Osteoblast (primary cell): Measurements from ENCODE around the gene CLEC1B. TPM values are rescaled to one million over a fixed set of nuclear protein-coding genes. Genes with fewer than 3 reads are reported as not detected.

Experiments
- DNase-seq: peaks from one replicate; pipeline ENCODE4 v3.0.0; 2011; ENCODE audit warnings: low spot score, mixed read lengths; ENCODE audit not compliant: insufficient read length; ENCODE audit errors: missing footprints
- H2AFZ ChIP-seq: 2 replicates; pipeline ENCODE4 v1.6.0; 2011; ENCODE audit warnings: mild to moderate bottlenecking, low read length
- H3K27ac ChIP-seq: 2 replicates; pipeline ENCODE4 v1.5.1; 2011; ENCODE audit warnings: mild to moderate bottlenecking, low read depth, low read length, moderate library complexity
- H3K27me3 ChIP-seq: 2 replicates; pipeline ENCODE4 v1.6.0; 2012; ENCODE audit warnings: mild to moderate bottlenecking, control low read depth, inconsistent platforms, low read length, moderate library complexity; ENCODE audit not compliant: insufficient read depth
- H3K36me3 ChIP-seq: 2 replicates; pipeline ENCODE4 v1.5.1; 2011; ENCODE audit warnings: mild to moderate bottlenecking, low read length, control low read depth, moderate library complexity; ENCODE audit not compliant: insufficient read depth
- H3K4me1 ChIP-seq: 2 replicates; pipeline ENCODE4 v1.5.1; 2011; ENCODE audit warnings: mild to moderate bottlenecking, low read length, control low read depth, moderate library complexity; ENCODE audit not compliant: insufficient read depth
- H3K4me2 ChIP-seq: 2 replicates; pipeline ENCODE4 v1.6.0; 2011; ENCODE audit warnings: mild to moderate bottlenecking, low read length; ENCODE audit not compliant: insufficient read depth
- H3K4me3 ChIP-seq: fragments of 200-600 bp; sonication (generic); 3 replicates; pipeline ENCODE4 v1.5.1; 2012; ENCODE audit warnings: mild to moderate bottlenecking, low read length, inconsistent platforms; ENCODE audit not compliant: insufficient read depth
- H3K79me2 ChIP-seq: 2 replicates; pipeline ENCODE4 v1.6.0; 2012; ENCODE audit warnings: mild to moderate bottlenecking, low read length, control low read depth, inconsistent platforms; ENCODE audit not compliant: insufficient read depth
- H3K9me3 ChIP-seq: 2 replicates; pipeline ENCODE4 v1.5.1; 2011; ENCODE audit warnings: low read depth, low read length, control low read depth
- H4K20me1 ChIP-seq: 2 replicates; pipeline ENCODE4 v1.6.0; 2012; ENCODE audit warnings: mild to moderate bottlenecking, low read length, control low read depth; ENCODE audit not compliant: insufficient read depth
- total RNA-seq: library from RNA; depleted of rRNA; stranded (reverse); fragments of >200 nt; gene quantifications from 2 replicates; pipeline ENCODE4 v1.2.3, GENCODE V29; 2012
- TF ChIP-seq, protein P1 (sequence below): IDR thresholded peaks from 2 replicates; pipeline ENCODE4 v1.5.1; 2011; ENCODE audit warnings: mild to moderate bottlenecking, low read depth, low read length, moderate library complexity; ENCODE audit errors: extremely low read depth

The CLEC1B gene
- total RNA-seq, 1 donor = not detected

DNA sequence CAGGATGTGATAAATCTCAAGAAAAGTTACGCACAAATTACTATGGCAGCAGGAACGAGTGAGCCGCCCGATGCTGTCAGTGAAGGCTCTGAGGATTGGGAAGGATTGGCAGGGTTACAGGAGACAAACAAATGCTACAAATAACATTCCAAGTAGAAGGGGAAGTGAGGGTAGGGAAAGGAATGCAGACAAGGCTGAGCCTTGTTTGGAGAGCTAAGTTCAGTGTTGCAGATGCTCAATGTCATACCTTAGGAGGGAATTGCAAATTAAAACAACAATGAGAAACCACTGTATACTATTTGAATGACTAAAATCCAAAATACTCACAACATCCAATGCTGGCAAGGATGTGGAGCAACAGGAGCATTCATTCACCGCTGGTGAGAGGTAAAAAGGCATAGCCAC, 32.9 kb upstream of the CLEC1B start:
- Histone ChIP-seq H3K27ac (peak overlapping the region; percentile 73), H2AFZ (no peak overlapping the region)

GRCh38 chr12:10031321-10031720, 32.4 kb upstream of the CLEC1B start:
- H4K20me1 ChIP-seq = no peaks in the 10 kb centered on the region
- DNase-seq = no peak
- no peaks in the 10 kb centered on the region for H3K79me2 ChIP-seq
- H3K4me3 ChIP-seq = no peak overlapping the region
- H3K4me1 ChIP-seq = peaks cover 12% of the 10 kb centered on the region
- TF ChIP-seq, protein P1, sequence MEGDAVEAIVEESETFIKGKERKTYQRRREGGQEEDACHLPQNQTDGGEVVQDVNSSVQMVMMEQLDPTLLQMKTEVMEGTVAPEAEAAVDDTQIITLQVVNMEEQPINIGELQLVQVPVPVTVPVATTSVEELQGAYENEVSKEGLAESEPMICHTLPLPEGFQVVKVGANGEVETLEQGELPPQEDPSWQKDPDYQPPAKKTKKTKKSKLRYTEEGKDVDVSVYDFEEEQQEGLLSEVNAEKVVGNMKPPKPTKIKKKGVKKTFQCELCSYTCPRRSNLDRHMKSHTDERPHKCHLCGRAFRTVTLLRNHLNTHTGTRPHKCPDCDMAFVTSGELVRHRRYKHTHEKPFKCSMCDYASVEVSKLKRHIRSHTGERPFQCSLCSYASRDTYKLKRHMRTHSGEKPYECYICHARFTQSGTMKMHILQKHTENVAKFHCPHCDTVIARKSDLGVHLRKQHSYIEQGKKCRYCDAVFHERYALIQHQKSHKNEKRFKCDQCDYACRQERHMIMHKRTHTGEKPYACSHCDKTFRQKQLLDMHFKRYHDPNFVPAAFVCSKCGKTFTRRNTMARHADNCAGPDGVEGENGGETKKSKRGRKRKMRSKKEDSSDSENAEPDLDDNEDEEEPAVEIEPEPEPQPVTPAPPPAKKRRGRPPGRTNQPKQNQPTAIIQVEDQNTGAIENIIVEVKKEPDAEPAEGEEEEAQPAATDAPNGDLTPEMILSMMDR = no peak
- H2AFZ ChIP-seq = peak overlapping the region; percentile 11
- H3K4me2 ChIP-seq = peak overlapping the region; percentile 7
- peak overlapping the region; percentile 73 for H3K27ac ChIP-seq
- no peaks in the 10 kb centered on the region for H3K27me3 ChIP-seq
- no peaks in the 10 kb centered on the region for H3K9me3 ChIP-seq
- H3K36me3 ChIP-seq = no peaks in the 10 kb centered on the region

More for the DNA sequence above, 32.9 kb upstream of the CLEC1B start:
- TF ChIP-seq, protein P1 = no peak
- peak; percentile 73 for DNase-seq
- Histone ChIP-seq H3K9me3 (no peaks in the 10 kb centered on the region), H3K36me3 (no peaks in the 10 kb centered on the region), H3K79me2 (no peaks in the 10 kb centered on the region), H3K27me3 (no peaks in the 10 kb centered on the region), H3K4me1 (peaks cover 12% of the 10 kb centered on the region), H4K20me1 (no peaks in the 10 kb centered on the region), H3K4me3 (no peak overlapping the region), H3K4me2 (peak overlapping the region; percentile 7)

DNA sequence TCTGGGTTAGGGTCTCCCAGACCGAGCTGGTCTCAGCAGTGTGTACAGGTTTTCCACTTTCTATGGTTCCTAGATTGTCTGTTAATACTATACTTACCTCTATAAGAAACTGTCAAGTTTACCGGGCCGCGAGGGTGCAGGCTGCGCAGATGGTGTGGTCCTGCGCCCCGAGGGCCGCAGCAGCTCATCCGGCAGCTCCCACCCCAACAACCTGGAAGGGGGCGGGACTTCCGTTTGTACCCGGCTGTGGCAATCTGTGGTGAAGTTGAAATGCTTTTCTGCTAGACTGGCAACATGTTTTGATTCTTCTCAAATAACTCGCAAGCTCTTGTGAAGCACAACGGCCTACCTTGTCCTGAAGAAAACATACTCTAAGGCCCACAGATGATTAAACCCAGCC, 31.5 kb upstream of the CLEC1B start, which contains the start of gene CLEC9A:
TSS of gene CLEC9A (plus strand) at position 237 of the 400 bp plus-strand sequence. CDS start 22,006 bp downstream, outside the sequence.
- no peaks in the 10 kb centered on the region for H3K27me3 ChIP-seq
- H3K4me2 ChIP-seq = peak within 1 kb of the TSS; percentile 7
- TF ChIP-seq, protein P1 = no peak
- H3K27ac ChIP-seq = peak within 1 kb of the TSS; percentile 73
- H3K4me1 ChIP-seq = peaks cover 12% of the 10 kb centered on the region
- H4K20me1 ChIP-seq = no peaks in the 10 kb centered on the region
- H3K79me2 ChIP-seq = no peaks in the 10 kb centered on the region
- H3K4me3 ChIP-seq = no peak within 1 kb of the TSS
- no peaks in the 10 kb centered on the region for H3K36me3 ChIP-seq
- H3K9me3 ChIP-seq = no peaks in the 10 kb centered on the region
- peak within 1 kb of the TSS; percentile 11 for H2AFZ ChIP-seq
- DNase-seq = no peak

GRCh38 chr12:10027721-10028120, 28.8 kb upstream of the CLEC1B start:
- Histone ChIP-seq H4K20me1 (no peaks in the 10 kb centered on the region), H3K27me3 (no peaks in the 10 kb centered on the region), H3K79me2 (no peaks in the 10 kb centered on the region), H3K4me3 (peak overlapping the region; percentile 26), H2AFZ (peak overlapping the region; percentile 67), H3K36me3 (no peaks in the 10 kb centered on the region), H3K4me2 (peak overlapping the region; percentile 45), H3K9me3 (no peaks in the 10 kb centered on the region), H3K4me1 (peaks cover 12% of the 10 kb centered on the region), H3K27ac (peak overlapping the region; percentile 74)
- TF ChIP-seq, protein P1 = no peak
- DNase-seq = no peak
